ENCODE measurements around the gene MYO16.
"Not testable (repeated sequence)": the region's sequence is repeated elsewhere in the genome, so short reads cannot be mapped to it uniquely, and the experiment has no call there.

MYO16 gene

DNA sequence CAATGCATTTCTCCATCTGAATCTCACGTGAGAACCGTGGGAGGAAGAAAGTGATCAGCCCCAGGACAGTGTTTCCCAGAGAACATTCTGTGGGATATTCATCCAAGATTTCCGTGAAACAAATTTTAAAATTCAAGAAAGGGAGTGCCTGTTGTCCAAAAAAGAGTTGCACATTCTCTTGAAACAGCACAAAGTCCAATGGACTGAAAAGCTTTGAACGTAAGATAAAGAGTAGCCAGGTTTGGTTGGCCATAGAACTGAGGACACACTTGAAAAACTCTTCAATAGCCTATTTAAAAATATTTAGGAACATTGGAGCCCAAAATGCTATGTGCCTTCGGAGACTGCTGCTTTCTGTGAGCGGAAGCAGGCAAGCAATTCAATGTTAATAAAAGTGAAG lies 353.9 kb downstream of the MYO16 start:
- DNase-seq (ENCODE audit: low read depth) = no peak

GRCh38 chr13:108984251-108984920 lies 355.0 kb downstream of the MYO16 start:
- no peak for DNase-seq (ENCODE audit: low read depth)

DNA sequence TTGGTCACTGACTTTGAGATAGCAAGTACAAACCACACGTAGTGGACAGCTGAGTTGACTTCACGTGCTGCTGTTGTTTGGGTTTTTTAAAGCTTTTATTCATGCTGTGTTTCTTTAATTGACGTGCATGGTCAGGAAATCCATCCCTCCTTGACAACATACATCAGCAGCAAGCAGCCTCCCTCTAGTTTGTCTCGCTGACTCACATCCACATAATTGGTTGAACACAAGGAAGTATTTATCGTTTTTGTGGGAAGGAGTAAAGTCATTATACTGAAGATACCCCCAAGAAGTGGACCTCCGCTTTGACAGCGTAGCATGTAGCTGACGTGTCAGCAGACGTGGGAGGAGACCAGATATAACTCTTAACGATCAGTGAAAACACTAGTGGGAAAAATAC lies 355.8 kb downstream of the MYO16 start:
- DNase-seq (ENCODE audit: low read depth) = no peak

DNA sequence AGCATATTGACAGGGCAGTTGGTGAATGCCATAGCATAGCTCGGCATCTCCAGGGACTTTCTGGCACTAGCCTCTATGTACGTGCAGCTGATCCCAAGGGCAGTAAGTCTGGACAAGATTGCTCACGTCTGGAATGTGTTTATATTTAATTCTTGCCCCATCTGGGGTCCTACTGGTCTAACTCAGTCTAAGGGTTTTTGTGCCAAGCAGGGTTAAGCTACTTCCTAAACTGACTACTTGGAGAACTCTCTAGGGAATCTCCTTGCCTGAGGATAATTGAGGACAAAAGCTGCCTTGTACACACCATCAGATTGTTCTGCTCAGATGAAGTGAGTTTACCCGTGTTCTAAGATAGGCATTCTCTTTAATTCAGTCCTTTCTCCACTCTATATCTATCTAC lies 358.1 kb downstream of the MYO16 start:
- DNase-seq (ENCODE audit: low read depth) = no peak

GRCh38 chr13:108987944-108988343 lies 358.5 kb downstream of the MYO16 start:
- DNase-seq (ENCODE audit: low read depth) = no peak

GRCh38 chr13:108991416-108991815 lies 362.0 kb downstream of the MYO16 start:
- DNase-seq (ENCODE audit: low read depth) = not testable (repeated sequence)

DNA sequence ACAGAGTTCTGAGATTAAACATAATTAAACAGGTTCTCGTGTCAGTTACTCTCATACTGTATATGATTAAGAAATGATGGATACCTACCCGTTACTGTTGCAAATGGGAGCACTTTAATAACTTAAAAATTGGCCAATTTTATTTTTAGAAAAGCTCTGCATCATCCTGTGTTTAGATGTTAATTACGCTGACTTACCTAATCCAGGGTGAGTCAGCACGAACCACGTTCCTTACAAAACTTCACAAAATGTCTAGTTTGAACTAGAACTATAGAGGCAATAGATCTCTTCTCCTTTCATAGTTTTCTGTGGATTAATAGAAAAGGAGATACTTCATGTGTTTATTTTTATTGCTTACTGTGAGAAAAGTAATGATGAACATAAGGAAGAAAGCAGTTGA lies 363.9 kb downstream of the MYO16 start:
- no peak for DNase-seq (ENCODE audit: low read depth)

GRCh38 chr13:108996430-108996829 lies 367.0 kb downstream of the MYO16 start:
- DNase-seq (ENCODE audit: low read depth) = no peak

- no peak for DNase-seq (ENCODE audit: low read depth)
Measured at GRCh38 chr13:109000207-109000606, 370.8 kb downstream of the MYO16 start.

DNA sequence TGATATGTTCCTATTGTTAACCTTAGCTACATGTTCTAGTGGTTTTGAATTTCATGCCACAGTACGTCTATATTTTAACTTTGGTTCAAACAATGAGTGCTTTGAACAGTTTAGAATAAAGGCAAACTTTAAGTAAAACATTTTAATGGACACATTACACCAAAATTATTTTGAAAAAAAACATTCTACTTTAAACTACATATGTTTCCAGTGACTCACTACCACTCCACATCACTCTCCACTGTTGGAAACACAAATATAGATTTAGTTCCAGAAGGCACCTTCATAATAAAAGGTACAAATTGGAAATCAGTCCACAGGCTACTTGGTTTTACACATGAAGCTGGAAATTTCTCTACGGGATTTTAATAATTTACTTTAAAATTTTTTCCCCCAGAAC lies 373.5 kb downstream of the MYO16 start:
- no peak for DNase-seq (ENCODE audit: low read depth)

- no peak for DNase-seq (ENCODE audit: low read depth)
Measured at GRCh38 chr13:109007946-109008345, 378.5 kb downstream of the MYO16 start.

DNA sequence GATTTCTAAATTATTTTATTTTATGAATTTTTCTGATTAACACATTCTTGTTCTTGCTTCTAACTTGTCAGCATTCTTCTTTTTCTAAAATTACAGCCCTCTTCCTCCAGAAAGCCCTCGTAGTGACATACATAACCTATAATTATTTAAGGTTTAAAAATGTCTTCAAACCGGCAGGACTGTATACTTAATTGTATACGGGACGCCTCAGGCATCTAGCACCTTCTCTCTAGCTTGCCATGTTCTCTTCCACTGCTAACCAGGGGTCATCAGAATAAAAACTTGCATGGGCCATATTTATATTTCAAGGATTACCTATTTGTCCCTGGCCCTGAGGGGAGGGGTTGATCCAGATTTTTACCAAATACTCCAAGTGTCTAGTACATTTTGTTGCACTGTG lies 380.3 kb downstream of the MYO16 start:
- DNase-seq (ENCODE audit: low read depth) = no peak

GRCh38 chr13:109010912-109011311 lies 381.5 kb downstream of the MYO16 start:
- no peak for DNase-seq (ENCODE audit: low read depth)

DNA sequence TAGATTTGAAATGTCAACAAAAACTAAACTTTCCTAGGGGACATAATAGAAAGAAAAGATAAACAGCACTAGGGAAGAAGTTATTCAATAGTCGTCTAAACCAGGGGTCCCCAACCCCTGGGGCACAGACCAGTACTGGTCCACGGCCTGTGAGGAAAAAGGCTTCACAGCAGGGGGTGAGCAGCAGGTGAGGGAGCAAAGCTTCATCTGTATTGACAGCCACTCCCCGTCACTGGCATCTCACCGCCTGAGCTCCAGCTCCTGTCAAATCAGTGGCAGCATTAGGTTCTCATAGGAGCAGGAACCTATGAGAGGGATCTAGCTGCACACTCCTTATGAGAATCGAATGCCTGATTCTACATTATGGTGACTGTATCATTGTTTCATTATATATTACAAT lies 382.7 kb downstream of the MYO16 start:
- no peak for DNase-seq (ENCODE audit: low read depth)

- DNase-seq (ENCODE audit: low read depth) = no peak
Measured at GRCh38 chr13:109021558-109021957, 392.1 kb downstream of the MYO16 start.

DNA sequence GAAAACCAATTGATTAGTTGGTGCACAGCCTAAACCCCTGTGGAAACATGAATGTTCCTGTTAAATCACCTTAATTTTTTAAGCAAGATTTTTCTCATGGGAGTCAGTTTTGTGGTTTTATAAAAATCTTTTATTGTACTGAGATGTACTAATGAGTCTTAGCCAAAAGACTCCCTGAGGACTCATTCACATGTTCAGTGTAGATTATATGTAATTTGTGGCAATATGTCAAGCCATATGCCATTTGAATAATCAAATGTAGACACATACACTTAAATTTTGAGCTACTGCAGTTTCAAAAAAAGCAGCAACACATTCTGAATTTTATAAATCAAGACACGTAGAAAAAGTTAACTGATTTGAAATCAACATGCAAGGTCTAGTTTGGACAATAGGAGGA lies 395.2 kb downstream of the MYO16 start:
- no peak for DNase-seq (ENCODE audit: low read depth)

DNA sequence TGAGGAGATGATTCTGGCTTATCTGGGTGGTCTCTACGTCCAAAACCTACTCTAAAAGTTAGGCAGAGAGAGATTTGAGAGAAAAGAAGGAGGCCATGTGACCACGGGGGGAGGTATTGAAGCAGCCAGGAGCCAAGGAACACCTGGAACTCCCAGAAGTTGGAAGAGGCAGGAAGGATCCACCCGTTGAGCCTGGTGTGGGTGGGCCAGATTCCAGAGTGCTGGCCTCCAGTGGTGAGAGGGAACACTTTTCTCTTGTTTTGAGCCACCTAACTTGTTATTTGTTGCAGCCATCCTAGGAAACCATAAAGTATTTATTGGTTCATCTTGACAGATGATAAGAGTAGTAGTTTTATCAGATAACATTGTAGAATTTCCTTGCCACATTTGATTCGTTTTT lies 396.9 kb downstream of the MYO16 start:
- no peak for DNase-seq (ENCODE audit: low read depth)

DNA sequence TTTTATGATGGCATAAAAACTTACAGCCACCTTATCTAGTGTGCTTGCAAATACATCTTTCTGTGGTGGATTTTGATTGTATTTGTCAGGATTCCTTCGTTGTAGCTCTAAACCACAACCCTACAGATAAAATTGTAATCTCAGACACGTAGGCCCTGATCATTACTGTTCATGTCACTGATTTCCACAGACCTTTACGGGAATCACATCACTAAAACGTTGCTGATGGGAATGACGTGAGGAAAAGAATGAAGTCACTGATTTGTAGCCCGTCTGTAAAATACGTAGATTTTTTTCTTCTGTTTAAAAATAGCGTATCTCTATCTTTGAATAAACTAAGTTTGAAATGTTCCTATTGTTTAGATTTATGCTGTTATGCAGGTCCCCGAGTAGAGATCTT lies 399.2 kb downstream of the MYO16 start:
- no peak for DNase-seq (ENCODE audit: low read depth)

- DNase-seq (ENCODE audit: low read depth) = no peak
Measured at GRCh38 chr13:109033090-109033489, 403.7 kb downstream of the MYO16 start.

DNA sequence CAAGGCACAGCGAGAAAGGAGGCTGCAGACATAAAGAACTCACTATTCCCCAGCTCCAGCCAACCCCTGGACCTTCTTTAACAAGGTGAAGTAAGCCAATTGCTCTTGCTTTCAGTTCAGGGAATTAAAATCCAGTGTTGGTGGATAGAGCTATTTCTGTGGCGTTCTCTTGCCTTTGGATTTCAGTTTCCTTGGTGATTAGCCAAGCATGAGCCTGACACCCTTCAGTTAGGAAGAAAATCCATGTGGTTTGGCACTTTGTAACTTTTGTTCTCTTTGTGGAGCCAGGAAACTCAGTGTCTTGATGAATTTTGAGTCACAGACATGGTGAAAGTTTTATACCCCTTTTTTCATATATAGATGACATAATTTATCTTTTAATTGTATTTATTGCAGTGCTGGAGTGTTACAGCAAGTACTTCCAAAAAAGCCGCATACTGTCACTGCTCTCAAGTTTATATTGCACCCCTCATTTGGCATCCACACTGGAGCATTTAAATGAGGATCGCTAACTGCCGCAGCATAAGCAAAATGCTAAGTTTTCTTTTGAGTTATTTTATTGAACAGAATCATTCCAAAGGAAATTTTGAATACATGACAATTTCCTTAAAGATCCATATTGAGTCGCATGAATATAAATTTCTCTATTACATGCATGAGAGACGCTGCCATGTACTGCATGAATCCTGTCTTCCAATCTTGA lies 406.8 kb downstream of the MYO16 start:
- DNase-seq (ENCODE audit: low read depth) = no peak

DNA sequence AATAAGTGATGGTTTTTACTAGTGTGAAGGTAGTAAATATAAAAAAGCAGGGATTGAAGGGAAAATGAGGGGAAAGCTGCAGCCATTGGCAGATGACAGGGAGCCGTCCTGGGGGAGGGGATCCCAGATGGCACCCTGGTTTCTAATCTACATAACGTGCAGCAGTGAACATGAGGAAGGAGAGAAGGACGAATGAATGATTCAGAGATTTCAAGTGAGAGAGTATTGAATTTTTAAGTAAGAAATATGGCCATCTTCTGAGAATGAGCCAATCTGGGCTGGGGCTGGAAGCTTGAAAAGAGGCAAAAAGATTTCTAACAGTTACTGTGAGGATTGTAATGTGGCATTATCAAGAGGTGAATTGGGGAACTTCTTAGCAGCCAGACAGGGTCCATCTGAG lies 414.2 kb downstream of the MYO16 start:
- DNase-seq (ENCODE audit: low read depth) = no peak

DNA sequence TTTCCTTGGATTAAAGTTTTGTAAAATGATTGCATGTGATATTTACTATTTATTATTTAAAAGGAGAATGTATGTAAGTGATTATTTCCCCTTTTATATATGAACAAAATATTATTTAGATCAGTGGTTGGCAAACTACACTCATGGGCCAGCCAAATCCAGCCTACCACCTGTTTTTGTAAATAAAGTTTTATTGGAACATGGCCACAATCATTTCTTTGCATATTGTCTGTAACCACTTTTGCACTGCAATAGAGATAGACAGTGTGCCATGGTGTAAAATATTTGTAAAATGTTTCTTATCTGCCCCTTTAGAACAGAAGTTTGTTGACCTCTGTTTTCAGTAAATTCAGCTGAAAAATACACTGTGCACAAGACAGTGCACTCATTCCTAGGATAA lies 426.4 kb downstream of the MYO16 start:
- DNase-seq (ENCODE audit: low read depth) = no peak

DNA sequence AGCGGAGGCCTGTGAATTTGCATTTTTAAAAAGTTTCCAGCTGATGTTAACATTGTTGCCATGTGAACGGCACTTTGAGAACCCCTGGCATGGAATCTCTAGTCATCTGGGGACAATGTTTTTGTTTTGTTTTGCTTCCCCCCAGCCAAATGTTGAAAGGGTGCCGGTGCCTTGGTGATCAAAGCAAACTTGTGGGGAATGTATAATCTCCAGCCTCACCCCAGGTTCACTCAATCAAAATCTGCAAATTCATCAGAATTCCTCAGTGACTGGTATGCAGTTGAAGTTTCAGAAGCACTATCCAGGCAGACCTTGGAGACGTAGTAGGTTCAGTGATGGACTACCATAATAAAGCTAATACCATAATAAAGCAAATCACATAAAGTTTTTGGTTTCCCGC lies 428.7 kb downstream of the MYO16 start:
- DNase-seq (ENCODE audit: low read depth) = no peak

DNA sequence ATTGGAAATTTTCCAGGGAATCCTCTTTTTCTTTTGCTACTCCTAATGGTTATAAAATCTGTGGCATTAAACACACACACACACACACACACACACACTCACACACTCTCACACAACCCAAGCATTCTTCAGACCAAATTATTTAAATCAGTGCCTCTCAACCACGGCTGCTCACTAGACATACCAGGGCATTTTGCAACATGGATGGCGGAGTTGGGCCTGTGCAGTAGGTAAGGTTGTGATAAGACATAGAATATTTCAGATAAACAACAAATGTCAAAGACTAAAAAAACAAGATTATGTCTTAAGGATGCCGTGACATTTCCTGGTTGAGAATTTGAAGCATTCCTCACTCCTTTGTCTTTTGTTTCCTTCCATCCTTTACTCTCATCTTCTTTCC lies 443.1 kb downstream of the MYO16 start:
- no peak for DNase-seq (ENCODE audit: low read depth)

Measured in activated gamma-delta T cell treated with anti-CD3 and anti-CD28 coated beads, Interleukin-2, amount 50 U/mL, for 16 hours (primary cell).